Endometrium (tissue), 2 donors: ENCODE results near the gene LRRC59.
"Not testable (repeated sequence)": the region's sequence is repeated elsewhere in the genome, so short reads cannot be mapped to it uniquely, and the experiment has no call there.

ENCODE experiments used
- FAIRE-seq: peaks from 2 replicates; lab custom pipeline; 2012; peaks lifted over from hg19 to GRCh38; lab: Jason Lieb, UNC
- donor health status: control.
- donor health status: control.

Gene LRRC59

DNA sequence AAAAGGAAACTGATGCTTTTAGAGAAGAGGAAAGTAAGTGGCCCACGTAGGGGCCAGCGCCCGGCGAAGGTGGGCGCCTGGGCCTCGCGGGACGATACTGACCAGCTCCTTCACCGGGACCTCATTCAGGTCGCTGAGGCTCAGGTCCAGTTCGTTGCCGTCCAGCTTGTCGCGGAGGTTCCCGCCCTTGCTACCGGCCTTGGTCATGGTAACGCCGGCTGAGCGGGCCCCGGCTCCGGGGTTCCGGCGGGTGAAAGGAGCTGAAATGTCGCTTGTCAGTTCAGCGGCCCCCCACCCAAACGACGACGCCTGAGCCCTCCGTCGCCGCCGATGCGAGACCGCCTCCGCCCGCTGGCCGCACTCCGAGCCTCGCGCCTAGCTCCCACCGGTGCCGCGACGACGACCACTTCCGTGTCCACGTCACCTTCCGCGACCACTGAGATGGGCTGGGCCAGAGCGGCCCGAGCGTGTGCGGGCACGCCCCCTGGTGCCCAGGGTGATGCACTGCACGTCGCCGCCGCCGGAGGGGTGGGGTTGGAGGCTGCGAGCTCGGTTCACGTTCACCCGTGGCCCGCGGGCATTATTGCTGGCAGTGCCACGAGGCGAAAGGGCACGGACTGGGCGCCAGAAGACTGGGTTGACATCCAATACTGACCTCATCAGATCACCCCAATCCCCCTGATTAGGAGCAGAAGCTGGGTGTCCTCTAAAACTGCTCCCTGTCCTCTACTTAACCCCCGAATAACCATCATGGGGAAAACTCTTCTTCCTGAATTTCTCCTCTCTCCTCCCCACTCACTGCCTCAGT lies at the start of gene LRRC59:
Gene LRRC59 (minus strand): TSS at position 413 of the 808 bp plus-strand sequence. CDS start 206 bp downstream, at position 207.
- no peak for FAIRE-seq

GRCh38 chr17:50445730-50446325 lies 48.5 kb upstream of the LRRC59 start:
- FAIRE-seq = no peak

- FAIRE-seq = no peak
These were observed 47.8 kb upstream of the LRRC59 start for GRCh38 chr17:50444841-50445715.

DNA sequence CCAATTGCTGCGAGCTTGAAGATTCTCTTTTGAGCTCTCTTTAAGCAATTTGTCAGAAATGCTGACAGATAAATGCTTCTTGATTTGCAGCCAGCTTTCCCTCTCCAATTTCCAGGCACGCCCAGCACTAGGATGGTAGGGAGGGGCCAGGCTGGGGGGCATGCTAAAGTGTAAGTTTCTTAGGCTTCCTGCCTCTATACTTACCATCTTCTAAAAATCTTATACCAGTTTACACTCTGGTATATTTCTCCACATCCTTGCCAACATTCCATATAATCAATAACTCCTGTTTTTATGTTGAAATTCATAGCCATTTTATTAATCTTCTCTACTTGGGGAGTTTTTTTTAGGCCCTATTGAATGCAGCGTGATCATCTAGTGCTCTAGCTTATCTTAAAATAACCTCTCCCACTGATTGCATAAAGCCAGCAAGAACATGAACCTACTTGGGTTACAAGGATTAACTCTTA lies 46.2 kb upstream of the LRRC59 start:
- no peak for FAIRE-seq

- FAIRE-seq = no peak
These were observed 43.8 kb upstream of the LRRC59 start for GRCh38 chr17:50440838-50441829.

- no peak for FAIRE-seq
These were observed 43.0 kb upstream of the LRRC59 start for GRCh38 chr17:50440172-50440837.

GRCh38 chr17:50439008-50439407 lies 41.7 kb upstream of the LRRC59 start:
- FAIRE-seq = no peak

- no peak for FAIRE-seq
These were observed 40.1 kb upstream of the LRRC59 start for GRCh38 chr17:50437409-50437808.

- FAIRE-seq = no peak
These were observed 34.9 kb upstream of the LRRC59 start for GRCh38 chr17:50432125-50432762.

GRCh38 chr17:50430821-50431618 lies 33.7 kb upstream of the LRRC59 start:
- no peak for FAIRE-seq

DNA sequence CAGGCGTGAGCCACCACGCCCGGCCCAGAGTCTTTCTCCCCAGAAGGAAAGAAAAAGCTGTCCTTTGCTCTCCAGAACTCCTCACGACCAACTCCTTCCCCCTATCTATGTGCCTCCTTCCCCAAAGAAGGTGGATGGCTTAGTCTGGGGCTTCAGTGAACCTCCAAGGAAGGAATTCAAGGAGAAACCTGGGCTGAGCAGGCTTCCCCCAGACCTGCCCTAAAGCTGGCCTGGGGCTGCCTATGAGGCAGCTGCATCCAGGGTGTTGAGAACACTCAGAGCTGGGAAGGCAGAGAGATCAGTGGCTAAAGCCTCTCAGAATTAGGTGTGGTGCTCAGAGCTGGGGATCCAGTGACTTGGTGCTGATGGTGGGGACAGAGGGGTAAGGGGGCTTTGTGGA lies 32.5 kb upstream of the LRRC59 start:
- FAIRE-seq = no peak

DNA sequence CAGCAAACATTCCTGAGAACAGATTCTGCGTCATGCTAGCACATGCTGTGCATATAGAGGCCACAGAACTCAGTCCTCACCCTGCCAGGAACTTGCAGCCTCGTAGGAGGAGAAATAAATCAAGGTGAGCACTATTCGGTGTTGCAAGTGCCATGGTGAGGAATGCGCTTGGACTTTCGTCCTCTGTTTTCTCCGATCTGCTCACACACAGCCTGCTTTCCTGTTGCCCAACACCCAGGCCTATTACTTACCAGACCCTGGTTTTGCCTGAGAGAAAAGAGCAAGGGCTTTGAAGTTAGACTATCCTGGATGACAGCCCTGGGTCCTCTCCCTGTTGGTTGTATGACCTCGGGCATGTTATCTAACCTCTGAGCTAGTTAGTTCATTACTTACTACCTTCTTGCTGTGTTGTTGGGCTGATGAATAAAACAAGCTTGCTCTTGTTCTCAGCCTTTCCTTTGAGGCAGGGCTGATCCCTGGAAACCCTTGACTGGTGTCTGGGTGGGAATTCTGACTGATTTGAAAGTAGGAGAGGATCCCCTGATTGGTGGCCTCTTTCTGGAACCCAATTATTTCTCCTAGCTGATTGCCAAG lies 31.6 kb upstream of the LRRC59 start:
- FAIRE-seq = no peak

GRCh38 chr17:50428126-50428525 lies 30.8 kb upstream of the LRRC59 start:
- not testable (repeated sequence) for FAIRE-seq

DNA sequence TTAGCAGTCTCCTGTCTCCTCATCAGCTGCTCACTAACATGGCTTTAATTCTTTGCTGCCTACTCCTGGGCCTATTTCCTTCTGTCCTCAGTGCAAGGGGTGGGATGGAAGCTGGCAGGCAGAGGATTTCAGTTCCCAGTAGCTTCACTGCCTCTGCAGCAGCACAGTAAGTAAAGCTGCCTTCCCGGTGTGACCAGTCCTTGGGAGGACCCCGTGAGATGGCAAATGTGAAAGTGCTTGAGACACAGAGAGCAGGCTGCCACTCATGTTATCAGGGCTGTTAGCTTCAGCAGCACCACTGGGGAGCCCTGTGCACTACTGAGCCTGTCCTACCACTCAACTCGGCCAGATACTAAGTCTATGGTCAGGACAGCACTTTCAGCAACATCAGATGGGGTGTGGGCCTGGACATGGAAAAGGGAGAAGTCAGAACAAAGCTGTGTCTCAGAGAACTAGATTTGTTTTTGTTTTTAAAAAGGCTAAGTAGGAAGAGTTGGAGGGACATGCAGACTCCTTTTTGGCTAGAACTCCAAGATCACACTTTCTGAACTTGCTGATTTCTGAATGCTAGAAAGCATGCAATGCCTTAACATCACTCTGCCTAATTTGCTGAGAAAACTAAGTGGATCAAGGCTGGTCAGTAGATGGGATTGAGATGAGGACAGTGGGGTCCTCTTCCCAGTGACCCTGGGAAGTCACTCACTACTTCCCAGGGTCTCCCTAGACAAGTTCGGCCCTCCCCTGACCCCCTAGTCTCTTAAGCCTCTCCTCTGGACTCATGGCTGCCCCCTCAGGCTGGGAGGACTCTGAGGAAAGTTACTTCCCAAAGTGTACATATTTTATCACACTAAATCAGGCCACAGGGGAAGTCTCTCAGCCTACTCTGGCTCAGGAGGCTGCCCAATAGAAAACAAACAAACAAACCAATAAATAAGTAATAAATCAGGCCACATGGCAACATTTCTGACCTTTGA lies 29.8 kb upstream of the LRRC59 start:
- no peak for FAIRE-seq

- FAIRE-seq = no peak
These were observed 29.1 kb upstream of the LRRC59 start for GRCh38 chr17:50426472-50426782.

- FAIRE-seq = no peak
These were observed 28.6 kb upstream of the LRRC59 start, which contains the start of gene ACSF2 for GRCh38 chr17:50425682-50426471. Gene ACSF2, plus strand, starts transcription at chr17:50426218. Its CDS starts 44 bp downstream, at chr17:50426262.
